Suprapubic skin (tissue), 3 donors: Measurements from ENCODE around the gene DLG1.

Source experiments
- CTCF ChIP-seq, 2 donors: fragments of 200-600 bp in 1 of 2; fragments of 450-650 bp in 1 of 2; sonication (generic) in 1 of 2; IDR thresholded peaks; one replicate each; pipeline ENCODE4 v1.5.1; 2016 to 2019; ENCODE audit warnings: antibody characterized with exemption in 2 of 2, mild to moderate bottlenecking in 1 of 2, moderate library complexity in 1 of 2
- POLR2A ChIP-seq, 2 donors: fragments of 450-650 bp; IDR thresholded peaks; one replicate each; pipeline ENCODE4 v1.6.1; 2017; ENCODE audit warnings: antibody characterized with exemption in 2 of 2, mild to moderate bottlenecking in 2 of 2, moderate library complexity in 2 of 2

- TF ChIP-seq CTCF (IDR thresholded peaks at IDR 0.05) (no peak), POLR2A (IDR thresholded peaks at IDR 0.05) (no peak)
Observed at GRCh38 chr3:197325773-197326172, 27.4 kb upstream of the DLG1 start.
